GM18517 (cell line): Measurements from ENCODE around the gene ALDOB.
A peak's percentile ranks its signal among the peaks of the same experiment; 100 is the strongest.

Source experiments
- ATAC-seq: cut with Tn5 transposase; IDR thresholded peaks from one replicate; pipeline ENCODE4 v1.9.1; 2021; ENCODE audit warnings: mild to moderate bottlenecking, moderate library complexity; ENCODE audit not compliant: unreplicated experiment

ALDOB gene

DNA sequence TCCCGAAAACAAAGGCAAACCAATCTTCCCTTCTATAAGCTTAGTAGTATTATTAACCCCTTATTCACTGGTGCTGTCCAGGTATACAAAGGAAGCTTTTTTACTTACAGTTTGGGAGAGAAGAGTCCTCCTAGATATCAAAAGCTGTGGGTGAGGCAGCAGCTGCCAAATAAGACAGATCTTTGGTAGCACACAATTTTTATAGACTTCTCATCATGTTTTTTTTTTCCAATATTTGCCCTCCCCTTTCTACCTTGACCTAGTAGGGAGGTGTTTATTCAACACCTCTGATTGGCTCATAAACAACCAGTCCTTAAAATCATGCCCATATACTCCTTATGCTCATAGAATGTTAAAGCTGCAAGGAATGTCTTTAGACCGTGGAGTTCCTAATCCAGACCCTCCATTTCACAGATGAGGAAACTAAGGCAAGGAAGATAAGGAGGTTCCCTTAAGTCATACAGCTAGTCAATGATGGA is at the start of gene ALDOB:
Gene ALDOB (minus strand): TSS at position 174 of the 479 bp plus-strand sequence. CDS start 4,887 bp downstream, outside the sequence.
- ATAC-seq = no peak

DNA sequence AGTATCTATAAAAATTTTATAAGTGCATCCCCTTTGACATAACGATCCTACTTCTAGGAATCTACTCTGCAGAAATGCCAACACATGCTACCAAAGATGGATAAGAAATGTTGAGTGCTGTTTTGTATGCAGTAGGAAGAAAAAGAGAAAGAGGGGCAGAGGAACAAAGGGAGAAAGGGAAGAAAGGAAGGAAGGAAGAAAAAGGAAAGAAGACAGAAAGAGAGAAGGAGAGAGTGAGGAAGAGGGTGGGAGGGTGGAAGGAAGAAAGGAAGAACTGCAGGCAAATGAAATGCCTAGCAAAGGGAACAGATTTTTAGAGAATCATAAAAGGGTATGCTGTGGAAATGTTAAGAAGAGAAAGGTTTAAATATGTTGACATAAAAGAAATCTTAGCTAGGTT is 48.5 kb upstream of the ALDOB start:
- no peak for ATAC-seq

DNA sequence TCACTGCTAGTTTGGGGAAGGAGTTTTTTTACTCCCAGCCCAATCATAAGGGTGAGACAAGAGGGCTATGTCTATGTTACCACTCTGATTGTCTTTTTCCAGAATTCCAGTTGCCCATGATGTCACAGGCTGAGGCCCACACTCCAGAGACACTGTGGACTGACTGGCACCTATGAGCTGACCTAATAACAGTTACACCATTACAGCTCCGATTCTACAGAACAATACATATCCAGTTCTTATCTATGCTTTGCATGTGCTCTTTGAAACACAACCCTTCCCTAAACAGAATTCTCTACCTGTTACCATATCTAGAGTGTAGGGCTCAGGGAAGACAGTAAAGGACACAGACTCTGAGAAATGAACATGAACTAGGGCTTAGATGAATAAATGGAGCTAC is 45.7 kb upstream of the ALDOB start:
- ATAC-seq = no peak

DNA sequence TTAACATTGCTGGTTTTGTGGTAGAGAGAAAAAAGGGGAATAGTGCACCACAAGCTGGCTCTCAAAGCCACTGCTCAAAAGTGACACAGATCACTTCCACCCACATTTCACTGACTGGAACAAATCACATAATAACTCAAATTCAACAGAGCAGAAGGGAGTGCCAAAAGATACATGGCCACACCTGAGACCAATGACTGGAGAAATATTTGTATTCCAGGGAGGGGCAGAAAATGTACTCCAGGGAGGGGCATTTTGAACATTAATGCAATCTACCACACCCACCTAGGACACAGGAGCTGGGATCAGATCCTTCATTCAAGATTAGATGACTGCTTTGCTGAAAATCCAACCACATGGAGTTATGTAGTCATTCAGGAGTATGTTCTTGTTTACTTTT is 44.8 kb upstream of the ALDOB start:
- ATAC-seq = no peak

DNA sequence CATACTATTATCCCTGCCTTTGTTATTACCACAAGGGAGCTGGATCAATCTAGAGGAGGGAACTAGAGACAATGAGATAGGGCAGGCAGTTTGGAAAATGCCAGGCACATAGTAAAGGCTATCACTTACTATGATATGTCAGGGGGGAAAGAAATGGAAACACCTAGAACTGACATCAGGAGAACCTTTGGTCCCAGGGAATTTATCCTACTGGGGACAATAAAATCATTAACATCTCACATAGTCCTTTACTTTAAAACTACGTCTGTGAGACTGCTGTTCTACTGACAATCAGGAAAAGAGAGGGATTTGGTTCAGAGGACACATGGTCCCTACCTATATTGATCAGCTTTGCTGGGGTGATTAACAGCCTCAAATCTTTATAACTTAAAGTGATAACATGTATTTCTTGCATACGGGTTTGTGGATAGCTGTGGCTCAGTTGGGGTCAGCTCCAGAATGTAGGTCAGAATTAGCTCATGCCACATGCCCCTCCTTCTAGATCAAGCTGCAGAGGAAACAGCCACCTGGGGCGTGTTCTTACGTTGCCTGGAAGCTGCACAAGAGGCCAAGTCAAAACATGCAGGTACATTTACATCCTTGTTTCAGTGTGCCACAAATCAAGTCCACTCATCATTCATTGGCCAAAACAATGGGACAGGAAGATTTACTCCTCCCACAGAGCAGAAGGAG is 43.9 kb upstream of the ALDOB start:
- ATAC-seq = no peak

DNA sequence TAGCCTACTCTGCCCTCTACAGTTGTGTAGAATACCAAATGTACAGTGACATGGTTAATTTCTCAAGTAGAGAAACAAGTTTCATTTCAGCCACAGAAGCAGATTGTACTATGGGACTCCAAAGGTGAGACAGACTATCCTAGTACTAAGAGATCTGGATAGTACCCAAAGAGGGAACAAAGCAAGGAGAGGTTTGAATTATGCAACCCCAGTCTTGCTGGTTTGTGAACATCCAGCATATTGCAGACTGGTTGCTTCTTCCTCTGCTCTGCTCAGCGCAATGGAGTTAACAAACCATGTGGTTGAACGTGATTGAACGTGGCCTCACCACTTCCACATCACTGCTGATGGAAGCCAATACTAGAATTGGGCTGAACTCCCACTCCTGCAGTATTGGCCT is 43.3 kb upstream of the ALDOB start:
- no peak for ATAC-seq

DNA sequence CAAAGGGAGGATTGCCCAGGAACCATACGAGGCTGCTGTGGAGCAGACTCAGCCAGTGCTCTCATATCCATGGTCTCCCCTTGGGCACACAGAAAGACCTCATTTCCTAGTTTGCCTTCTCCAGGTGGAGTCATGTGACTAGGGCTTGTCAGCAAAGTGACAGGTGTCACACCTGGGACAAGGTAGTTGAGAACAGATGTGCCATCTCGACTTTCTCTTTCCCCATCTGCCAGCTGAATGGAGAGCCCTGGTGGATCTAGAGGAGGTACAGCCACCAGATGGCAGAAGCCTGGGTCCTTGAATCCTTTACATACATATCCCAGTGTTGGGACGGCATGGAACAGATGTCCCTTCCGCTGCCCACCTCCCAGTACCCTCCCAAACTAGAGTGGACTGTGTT is 42.9 kb upstream of the ALDOB start:
- no peak for ATAC-seq

DNA sequence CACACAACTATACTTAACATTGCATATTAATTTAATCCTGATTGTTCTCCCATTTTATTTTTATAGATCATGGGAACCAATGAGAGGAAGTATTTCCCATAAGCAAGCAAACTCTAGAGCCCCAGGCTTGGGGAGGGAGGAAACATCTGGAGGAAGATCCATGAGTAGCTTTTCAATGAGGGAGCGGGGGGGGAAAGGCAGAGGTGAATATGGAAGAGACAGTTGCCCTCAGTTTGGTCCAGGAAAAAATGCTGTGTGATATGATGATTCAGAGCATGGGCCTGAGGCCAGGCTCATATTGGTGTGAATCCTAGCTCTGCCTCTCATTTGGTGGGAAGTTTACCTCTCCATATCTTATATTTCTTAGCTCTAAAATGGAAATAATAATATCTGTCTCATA is 42.2 kb upstream of the ALDOB start:
- no peak for ATAC-seq

DNA sequence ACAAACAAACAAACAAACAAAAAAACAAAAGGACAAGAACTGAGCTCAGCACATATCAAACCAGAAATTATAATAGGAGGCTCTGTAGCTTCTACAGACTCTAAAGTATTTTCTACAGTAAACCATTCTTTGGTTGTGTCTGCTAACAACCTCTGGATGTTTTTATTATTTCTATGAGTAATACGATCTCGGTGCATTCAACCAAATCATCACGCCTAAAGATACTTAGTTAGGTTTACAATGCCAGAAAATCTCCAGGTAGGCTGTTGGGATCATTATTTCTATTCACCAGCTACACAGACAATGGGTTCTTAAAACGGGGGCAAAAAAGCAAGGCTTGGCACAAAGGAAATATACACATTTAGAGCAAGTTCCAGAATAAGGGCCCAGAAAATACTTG is 41.6 kb upstream of the ALDOB start:
- no peak for ATAC-seq

DNA sequence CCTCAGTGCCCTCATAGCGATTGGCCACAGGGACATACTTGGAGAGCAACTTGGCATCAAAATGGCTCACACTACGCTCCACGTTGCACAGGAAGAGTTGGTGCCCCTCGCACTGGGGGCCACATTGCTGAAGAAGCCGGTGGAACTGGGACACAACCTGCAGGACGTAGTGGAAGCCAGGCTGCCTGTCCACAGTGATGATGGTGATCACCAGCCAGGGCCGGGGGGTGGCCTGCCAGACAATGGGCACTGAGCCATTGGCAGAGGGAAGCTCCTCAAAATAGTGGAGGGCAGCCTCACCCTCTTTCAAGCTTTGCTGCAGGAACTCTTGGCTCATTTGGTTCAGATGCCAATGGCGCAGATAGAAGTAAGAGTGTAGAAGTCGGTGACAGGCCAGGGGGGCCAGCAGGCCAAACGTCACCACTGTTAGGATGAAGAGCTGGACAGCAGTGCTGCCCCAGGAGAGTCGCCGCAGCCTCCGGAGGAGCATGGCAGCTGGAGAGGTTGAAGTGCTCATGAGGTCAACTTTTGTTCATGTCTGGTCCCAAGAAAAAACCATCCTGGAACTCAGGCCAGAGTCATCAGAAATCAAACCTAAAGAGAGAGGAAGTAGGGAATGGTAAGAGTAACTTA is 41.1 kb upstream of the ALDOB start:
- ATAC-seq = no peak

DNA sequence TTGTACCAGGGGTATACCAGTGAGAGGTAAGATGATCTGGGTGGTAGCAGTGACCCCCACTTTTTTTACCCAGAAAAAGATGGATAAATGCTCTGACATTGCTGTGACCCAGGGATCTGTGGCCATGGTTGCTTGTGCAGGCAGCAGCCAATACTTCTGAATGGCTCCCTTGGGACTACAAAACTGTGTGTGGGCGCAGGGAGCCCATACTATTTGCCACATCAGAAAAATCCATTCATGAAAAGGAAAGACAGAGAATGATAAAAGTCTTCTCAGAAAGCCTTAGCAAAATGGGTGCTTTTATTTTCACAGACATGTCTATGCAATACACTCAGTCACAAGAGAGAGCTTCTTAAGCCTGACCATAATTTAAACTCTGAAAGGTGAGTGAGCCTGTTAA is 37.3 kb upstream of the ALDOB start:
- no peak for ATAC-seq

DNA sequence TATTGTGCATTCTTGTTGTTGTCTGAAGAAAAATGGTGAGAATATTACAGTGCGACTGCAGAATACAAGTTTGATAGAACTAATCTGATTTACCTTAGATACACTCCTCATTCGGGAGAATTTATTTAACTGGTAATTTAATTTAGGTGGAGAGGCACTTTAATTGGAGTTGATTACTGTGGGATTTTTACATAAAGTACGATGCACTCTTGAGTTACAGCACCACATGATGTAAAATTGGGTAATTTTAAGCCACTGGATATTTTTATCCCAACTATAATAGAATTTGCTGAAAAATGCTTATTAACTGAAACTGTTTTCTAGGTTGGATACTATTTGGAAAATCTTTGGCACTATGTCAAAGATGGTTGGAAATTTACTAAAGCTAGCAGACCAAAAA is 35.4 kb upstream of the ALDOB start:
- ATAC-seq = no peak

DNA sequence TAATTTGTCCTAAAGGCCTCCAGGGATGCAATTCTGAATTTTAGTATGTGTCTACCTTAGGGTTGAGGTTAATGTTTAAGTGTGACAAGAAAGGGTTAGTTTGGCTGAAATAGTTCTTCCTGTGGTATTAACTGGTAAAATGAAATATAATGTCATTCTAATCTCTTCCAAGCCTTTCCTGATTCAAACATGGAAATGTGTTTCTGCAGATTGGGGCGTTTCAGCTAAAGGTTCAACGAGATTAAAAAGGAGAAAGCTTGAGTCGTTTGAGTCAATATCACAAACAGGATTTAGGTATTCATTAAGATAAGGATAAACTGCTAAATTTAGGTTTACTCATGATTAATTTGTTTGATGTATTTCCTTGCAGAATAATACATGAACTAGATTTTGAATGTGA is 34.4 kb upstream of the ALDOB start:
- no peak for ATAC-seq

DNA sequence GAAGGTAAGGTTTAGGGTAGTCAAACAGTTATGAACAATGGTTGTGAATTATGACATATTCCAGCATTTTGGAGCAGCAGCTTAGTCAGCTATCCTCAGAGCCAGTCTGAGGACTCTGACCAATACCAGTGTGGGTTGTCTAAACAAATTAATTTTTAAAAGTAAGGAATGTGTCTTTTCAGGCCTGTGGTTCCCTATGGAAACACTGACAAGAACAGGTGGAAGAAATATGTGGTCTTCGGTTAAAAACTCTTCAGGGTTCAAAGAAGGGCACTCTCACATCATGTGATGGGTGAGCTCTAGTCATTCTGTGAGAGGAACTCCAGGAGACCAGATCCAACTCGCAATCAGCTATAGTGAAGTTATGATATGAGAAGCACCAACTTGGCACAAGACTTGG is 33.5 kb upstream of the ALDOB start:
- ATAC-seq = no peak

DNA sequence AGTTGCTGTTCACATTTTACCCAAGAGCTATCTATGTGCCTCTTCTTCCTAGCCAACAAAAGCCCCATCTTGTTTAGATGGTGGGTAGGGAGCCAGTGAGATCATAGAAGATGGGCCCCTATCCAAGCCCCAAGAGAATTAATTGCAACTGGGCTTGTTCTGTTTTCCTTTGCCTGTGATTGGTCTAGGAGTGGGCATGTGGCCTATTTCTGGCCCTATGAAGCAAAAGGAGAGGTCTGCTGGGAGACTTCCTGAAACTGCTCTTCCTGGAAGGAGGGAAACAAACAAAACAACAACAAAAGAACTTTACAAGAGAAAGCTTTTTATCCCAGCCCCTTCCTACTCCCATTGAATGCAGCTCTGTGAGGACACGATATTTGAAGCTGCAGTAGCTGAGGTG is 32.5 kb upstream of the ALDOB start:
- no peak for ATAC-seq

DNA sequence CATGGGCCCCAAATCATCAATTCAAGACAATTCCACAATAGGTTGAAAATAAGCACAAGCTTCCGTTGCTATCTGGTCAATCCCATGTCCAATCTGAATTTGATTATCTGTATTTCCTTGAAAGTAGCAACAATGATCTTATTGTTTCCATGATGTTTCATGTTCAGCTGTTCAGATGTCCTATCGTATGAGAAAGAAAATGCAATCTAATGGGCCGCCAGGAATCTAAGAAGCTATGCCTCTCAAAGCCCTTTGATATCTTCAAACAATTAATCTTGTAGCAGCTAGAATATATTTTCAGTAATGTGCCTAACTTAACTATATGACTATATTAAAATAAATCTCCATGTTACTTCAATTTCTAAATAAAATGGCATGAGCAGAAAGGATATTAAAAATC is 32.1 kb upstream of the ALDOB start:
- ATAC-seq = no peak

DNA sequence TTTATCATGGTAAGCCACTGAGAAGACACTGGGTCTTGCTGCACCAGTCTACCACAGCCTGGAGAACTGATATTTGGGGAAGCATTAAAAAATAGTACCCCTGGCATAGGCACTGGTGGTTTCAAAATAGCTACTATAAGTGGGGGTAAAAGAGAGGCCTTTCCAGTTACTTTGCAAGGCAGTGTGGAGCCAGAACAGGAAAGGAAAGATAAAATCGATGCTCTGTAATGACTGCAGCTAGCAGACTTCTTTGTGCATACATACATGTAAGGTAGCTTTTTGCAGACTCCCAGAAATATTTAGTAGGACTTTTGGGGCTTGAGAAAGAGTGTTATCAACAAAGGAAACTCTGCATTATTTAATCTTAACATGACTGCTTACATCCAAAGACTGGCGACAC is 31.3 kb upstream of the ALDOB start:
- ATAC-seq = no peak

DNA sequence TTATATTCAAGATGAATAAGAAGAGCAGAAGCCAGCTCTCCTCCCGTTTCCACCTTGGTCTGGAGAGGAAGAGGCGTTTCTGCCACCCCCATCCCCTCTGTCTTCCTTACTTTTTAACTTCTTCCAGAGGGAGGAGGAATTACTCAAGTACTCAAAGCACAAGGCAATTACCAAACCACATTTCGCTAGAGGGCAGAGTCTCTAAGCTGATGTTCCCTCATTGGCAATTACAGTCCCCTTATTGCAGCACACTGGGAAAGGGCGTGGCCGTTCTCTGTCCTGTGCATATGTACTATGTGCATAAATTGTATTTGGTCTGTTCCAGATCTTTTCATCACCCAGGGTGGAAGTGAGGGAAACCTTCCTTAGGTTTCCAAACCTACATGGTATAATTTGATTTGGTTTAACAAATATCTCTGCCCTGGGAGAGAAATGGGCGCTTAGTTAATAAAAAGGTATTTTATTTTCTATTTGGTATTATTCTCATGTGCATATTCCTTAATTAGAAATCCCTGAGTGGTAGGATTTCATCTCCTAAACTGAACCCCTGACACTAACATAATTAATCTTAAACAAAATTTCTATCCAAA is 29.8 kb upstream of the ALDOB start:
- ATAC-seq = no peak

DNA sequence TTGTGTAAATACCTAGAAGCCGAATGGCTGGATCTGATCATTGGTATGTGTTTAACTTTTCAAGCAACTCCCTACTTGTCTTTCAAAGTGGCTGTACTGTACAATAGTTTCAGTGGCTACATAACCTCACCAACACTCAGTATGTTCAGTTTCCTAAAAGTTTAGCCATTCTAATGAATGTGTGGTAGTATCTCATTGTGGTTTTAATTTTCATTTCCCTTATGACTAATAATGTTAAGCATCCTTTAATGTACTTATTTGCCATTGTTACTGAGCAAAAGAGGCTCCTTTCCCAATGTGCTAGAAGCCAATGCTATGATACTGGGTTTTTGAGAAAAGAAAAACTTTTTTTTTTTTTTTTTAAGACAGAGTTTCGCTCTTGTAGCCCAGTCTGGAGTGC is 27.8 kb upstream of the ALDOB start:
- no peak for ATAC-seq

DNA sequence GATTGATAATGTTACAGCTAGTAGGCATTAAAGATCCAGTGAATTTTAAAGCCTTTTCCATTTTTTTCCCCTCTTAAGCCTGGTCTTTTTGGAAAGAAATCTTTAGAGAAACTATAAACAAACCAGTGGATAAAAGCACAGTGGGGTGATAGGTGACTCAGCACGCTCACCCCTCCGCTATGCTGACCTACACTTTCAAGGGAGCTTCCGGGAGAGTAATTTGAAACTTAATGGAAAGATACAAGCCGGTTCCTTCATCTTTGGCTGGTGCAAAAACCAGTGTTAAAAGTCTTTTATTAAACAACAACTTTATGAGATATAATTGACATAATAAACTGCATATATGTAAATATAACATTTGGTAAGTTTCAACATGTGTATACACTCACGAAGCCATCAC is 27.0 kb upstream of the ALDOB start:
- no peak for ATAC-seq

DNA sequence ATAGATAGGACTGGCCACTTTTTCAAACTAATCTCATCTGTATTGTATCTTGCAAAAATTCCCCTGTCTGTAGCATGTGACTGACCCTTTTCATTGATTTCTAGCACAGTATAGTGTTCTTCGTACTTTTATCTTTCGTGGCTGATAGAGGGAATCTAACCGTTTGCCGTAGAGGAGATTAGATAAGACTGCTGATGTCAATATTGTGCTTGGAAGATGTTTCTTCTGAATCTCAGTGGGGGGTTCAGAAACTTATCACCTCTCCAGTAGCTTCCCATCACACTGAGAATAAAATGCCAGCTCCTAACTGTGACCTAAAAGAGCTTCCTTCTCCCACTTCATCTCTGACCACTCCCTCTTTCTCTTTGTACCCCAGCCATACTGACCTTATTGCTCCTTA is 25.4 kb upstream of the ALDOB start:
- ATAC-seq = no peak

DNA sequence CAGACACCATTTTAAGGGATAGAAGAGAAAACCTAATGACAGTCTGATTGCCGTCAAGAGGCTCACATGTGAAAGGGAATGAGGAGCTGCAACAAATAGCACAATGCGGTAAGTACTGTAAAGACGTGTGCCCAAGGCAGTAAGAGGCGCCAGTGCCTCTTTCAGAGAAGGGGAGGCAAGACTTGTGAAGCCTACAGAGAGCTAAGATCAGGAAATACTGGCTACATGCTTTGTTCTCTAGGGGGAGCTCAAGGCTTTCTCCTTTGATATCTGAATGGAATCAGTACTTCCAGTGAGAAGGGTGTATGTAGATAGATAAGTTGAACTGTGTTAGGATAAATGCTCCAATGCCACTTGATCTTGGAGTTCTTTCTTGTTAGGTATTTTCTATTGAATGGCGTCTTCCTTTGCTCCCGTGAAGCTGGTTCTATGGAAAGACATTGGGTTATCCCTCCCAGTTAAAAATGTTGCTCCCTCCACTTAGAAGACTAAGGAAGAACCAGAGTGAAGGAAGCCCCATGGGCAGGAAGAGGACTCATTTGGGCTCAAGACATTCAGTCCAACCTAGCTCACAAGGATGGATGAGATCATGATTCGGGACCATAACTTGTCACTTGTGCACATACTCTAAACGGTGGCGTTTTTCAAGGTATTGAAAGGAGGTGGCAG is 23.5 kb upstream of the ALDOB start:
- peak; percentile 90 for ATAC-seq
